ENCODE results near the gene ZNF844. TPM values are rescaled to one million over a fixed set of nuclear protein-coding genes. Genes with fewer than 3 reads are reported as not detected.

ZNF844 gene
- total RNA-seq, 1 experiment from 2014 or later: not detected

GRCh38 chr19:12085074-12085818 is 20.7 kb downstream of the ZNF844 start:
- no peak overlapping the region for H3K27ac ChIP-seq (ENCODE audit: low read depth, low read length)
- intact Hi-C loops (cut with micrococcal nuclease): no loop called here
- no TSS peak for BruUV-seq (replicated peaks)
- H3K9me2 ChIP-seq (ENCODE audit: insufficient read depth): no peaks in the 10 kb centered on the region
- H3K4me3 ChIP-seq (replicated peaks in 1 of 2; ENCODE audit: low read depth in 1 of 2, low read length in 2 of 2): no peak overlapping the region
- TF ChIP-seq, protein P1, sequence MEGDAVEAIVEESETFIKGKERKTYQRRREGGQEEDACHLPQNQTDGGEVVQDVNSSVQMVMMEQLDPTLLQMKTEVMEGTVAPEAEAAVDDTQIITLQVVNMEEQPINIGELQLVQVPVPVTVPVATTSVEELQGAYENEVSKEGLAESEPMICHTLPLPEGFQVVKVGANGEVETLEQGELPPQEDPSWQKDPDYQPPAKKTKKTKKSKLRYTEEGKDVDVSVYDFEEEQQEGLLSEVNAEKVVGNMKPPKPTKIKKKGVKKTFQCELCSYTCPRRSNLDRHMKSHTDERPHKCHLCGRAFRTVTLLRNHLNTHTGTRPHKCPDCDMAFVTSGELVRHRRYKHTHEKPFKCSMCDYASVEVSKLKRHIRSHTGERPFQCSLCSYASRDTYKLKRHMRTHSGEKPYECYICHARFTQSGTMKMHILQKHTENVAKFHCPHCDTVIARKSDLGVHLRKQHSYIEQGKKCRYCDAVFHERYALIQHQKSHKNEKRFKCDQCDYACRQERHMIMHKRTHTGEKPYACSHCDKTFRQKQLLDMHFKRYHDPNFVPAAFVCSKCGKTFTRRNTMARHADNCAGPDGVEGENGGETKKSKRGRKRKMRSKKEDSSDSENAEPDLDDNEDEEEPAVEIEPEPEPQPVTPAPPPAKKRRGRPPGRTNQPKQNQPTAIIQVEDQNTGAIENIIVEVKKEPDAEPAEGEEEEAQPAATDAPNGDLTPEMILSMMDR (IDR thresholded peaks at IDR 0.05 in 2 of 3, conservative IDR thresholded peaks at IDR 0.05 in 1 of 3; ENCODE audit: borderline replicate concordance in 1 of 3, insufficient read depth in 1 of 3, low read depth in 2 of 3, low read length in 2 of 3): no peak
- TF ChIP-seq POLR2A (IDR thresholded peaks at IDR 0.05; ENCODE audit: borderline replicate concordance, extremely low read depth, insufficient read depth, insufficient read length) (no peak), ELF1 (IDR thresholded peaks at IDR 0.05; ENCODE audit: borderline replicate concordance, low read depth) (no peak), RAD21 (IDR thresholded peaks at IDR 0.05; ENCODE audit: low read depth) (no peak), JUND (IDR thresholded peaks at IDR 0.05) (no peak), FOSL1 (IDR thresholded peaks at IDR 0.05; ENCODE audit: low read depth) (no peak), CEBPB (IDR thresholded peaks at IDR 0.05; ENCODE audit: low read depth) (no peak), CBX3 (IDR thresholded peaks at IDR 0.05; ENCODE audit: low read depth) (no peak)
- TF ChIP-seq, protein P2, sequence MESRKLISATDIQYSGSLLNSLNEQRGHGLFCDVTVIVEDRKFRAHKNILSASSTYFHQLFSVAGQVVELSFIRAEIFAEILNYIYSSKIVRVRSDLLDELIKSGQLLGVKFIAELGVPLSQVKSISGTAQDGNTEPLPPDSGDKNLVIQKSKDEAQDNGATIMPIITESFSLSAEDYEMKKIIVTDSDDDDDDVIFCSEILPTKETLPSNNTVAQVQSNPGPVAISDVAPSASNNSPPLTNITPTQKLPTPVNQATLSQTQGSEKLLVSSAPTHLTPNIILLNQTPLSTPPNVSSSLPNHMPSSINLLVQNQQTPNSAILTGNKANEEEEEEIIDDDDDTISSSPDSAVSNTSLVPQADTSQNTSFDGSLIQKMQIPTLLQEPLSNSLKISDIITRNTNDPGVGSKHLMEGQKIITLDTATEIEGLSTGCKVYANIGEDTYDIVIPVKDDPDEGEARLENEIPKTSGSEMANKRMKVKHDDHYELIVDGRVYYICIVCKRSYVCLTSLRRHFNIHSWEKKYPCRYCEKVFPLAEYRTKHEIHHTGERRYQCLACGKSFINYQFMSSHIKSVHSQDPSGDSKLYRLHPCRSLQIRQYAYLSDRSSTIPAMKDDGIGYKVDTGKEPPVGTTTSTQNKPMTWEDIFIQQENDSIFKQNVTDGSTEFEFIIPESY (IDR thresholded peaks at IDR 0.05; ENCODE audit: extremely low read depth, insufficient replicate concordance, low read length): no peak
- TF ChIP-seq, protein P3, sequence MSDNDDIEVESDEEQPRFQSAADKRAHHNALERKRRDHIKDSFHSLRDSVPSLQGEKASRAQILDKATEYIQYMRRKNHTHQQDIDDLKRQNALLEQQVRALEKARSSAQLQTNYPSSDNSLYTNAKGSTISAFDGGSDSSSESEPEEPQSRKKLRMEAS (IDR thresholded peaks at IDR 0.05): no peak
- TF ChIP-seq, protein P4, sequence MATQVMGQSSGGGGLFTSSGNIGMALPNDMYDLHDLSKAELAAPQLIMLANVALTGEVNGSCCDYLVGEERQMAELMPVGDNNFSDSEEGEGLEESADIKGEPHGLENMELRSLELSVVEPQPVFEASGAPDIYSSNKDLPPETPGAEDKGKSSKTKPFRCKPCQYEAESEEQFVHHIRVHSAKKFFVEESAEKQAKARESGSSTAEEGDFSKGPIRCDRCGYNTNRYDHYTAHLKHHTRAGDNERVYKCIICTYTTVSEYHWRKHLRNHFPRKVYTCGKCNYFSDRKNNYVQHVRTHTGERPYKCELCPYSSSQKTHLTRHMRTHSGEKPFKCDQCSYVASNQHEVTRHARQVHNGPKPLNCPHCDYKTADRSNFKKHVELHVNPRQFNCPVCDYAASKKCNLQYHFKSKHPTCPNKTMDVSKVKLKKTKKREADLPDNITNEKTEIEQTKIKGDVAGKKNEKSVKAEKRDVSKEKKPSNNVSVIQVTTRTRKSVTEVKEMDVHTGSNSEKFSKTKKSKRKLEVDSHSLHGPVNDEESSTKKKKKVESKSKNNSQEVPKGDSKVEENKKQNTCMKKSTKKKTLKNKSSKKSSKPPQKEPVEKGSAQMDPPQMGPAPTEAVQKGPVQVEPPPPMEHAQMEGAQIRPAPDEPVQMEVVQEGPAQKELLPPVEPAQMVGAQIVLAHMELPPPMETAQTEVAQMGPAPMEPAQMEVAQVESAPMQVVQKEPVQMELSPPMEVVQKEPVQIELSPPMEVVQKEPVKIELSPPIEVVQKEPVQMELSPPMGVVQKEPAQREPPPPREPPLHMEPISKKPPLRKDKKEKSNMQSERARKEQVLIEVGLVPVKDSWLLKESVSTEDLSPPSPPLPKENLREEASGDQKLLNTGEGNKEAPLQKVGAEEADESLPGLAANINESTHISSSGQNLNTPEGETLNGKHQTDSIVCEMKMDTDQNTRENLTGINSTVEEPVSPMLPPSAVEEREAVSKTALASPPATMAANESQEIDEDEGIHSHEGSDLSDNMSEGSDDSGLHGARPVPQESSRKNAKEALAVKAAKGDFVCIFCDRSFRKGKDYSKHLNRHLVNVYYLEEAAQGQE (IDR thresholded peaks at IDR 0.05; ENCODE audit: low read depth): no peak
- DNase-seq (ENCODE audit: low read depth, low spot score) (no peak), ATAC-seq (no peak)
- H3K79me2 ChIP-seq (ENCODE audit: insufficient read depth, low read length): no peaks in the 10 kb centered on the region
- H3K9ac ChIP-seq (ENCODE audit: low read length): no peak overlapping the region
- no peaks in the 10 kb centered on the region for H4K20me1 ChIP-seq (ENCODE audit: insufficient read depth)
- CTCF ChIA-PET: no interaction called here
- no peaks in the 10 kb centered on the region for H3K27me3 ChIP-seq (ENCODE audit: insufficient read depth, low read length)
- no peaks in the 10 kb centered on the region for H3K36me3 ChIP-seq (ENCODE audit: control insufficient read depth in 1 of 2, insufficient read depth in 2 of 2, low read length in 2 of 2)
- H2AFZ ChIP-seq (ENCODE audit: low read depth, low read length, poor library complexity, severe bottlenecking): no peak overlapping the region
- RAD21 ChIA-PET (ENCODE audit: low non-redundant PET in 1 of 2, low total read pairs in 2 of 2, uncharacterized antibody in 2 of 2, unreplicated experiment in 2 of 2): no interaction called here
- POLR2A ChIA-PET: no interaction called here
- no peaks in the 10 kb centered on the region for H3K4me1 ChIP-seq (ENCODE audit: control insufficient read depth in 1 of 2, insufficient read depth in 2 of 2, low read length in 2 of 2)
- no peak overlapping the region for H3K4me2 ChIP-seq (ENCODE audit: low read length)
- peaks cover 0 to 17% of the 10 kb centered on the region in 2 experiments; a peak in 2 of 4 replicates for H3K9me3 ChIP-seq (ENCODE audit: control insufficient read depth in 1 of 2, insufficient read depth in 1 of 2, low read depth in 1 of 2, low read length in 2 of 2)
